PFSK-1 (cell line): ENCODE results near the gene ROMO1.
A peak's percentile ranks its signal among the peaks of the same experiment; 100 is the strongest.

Experiments
- POLR2AphosphoS5 ChIP-seq: IDR thresholded peaks from 2 replicates; pipeline ENCODE4 v1.6.1; 2012; ENCODE audit warnings: low read depth, mild to moderate bottlenecking, control low read depth, low read length, moderate library complexity
- SIN3A ChIP-seq: IDR thresholded peaks from 2 replicates; pipeline ENCODE4 v1.6.1; 2012; ENCODE audit warnings: mild to moderate bottlenecking, low read length, moderate library complexity, borderline replicate concordance; ENCODE audit not compliant: insufficient read depth
- TF ChIP-seq, protein P1 (sequence below), 2 experiments: IDR thresholded peaks; 2 replicates each; pipeline versions ENCODE4 v1.6.1 to v1.8.0; 2011 to 2012; ENCODE audit warnings: low read depth in 2 of 2, low read length in 2 of 2, control low read depth in 1 of 2, inconsistent platforms in 1 of 2, mild to moderate bottlenecking in 1 of 2, moderate library complexity in 1 of 2; ENCODE audit not compliant: insufficient read depth in 1 of 2

DNA sequence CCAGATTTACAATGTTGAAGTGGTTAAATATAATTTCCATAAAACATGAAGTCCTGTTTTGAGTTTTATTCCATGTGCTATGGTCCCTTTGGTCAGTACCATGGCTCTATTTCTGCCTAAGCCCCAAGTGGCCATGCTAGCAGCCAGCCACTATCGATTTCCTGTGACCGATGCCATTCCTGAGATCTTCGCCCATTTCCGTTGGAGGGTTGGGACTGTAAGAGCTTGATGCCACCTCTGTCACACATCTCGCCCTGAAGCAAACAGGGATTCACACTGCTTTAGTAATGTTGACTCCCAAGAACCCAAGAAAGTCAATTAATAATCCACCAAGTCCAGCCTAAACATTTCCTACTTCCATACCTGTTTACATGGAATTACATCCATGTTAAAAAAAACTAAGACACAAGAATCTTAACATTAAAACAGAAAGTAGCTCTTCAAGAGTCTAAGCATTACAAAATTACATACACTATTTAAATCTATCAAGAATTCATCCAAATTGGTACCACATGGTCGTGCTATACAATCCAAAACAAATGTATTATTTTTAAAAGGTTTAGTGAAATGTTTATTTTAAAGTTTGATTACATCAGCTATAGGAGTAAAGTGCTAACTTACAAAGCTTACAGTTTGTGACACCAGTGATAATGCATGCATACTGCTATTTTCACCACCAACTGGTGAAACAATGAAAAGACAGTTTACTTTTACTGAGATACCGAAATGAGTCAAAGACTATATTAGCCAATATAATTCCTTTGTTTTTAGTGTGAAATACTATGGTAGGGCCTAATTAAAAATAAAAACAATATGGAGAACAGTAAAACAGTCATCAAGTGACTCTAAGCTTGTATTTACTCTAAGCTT, 40.3 kb downstream of the ROMO1 start:
- TF ChIP-seq SIN3A (no peak), POLR2AphosphoS5 (peak; percentile 4; the same call in 1 of the 2 replicates)
- TF ChIP-seq, protein P1, sequence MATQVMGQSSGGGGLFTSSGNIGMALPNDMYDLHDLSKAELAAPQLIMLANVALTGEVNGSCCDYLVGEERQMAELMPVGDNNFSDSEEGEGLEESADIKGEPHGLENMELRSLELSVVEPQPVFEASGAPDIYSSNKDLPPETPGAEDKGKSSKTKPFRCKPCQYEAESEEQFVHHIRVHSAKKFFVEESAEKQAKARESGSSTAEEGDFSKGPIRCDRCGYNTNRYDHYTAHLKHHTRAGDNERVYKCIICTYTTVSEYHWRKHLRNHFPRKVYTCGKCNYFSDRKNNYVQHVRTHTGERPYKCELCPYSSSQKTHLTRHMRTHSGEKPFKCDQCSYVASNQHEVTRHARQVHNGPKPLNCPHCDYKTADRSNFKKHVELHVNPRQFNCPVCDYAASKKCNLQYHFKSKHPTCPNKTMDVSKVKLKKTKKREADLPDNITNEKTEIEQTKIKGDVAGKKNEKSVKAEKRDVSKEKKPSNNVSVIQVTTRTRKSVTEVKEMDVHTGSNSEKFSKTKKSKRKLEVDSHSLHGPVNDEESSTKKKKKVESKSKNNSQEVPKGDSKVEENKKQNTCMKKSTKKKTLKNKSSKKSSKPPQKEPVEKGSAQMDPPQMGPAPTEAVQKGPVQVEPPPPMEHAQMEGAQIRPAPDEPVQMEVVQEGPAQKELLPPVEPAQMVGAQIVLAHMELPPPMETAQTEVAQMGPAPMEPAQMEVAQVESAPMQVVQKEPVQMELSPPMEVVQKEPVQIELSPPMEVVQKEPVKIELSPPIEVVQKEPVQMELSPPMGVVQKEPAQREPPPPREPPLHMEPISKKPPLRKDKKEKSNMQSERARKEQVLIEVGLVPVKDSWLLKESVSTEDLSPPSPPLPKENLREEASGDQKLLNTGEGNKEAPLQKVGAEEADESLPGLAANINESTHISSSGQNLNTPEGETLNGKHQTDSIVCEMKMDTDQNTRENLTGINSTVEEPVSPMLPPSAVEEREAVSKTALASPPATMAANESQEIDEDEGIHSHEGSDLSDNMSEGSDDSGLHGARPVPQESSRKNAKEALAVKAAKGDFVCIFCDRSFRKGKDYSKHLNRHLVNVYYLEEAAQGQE (IDR thresholded peaks at IDR 0.05; ENCODE audit: insufficient read depth in 1 of 2, low read depth in 2 of 2, low read length in 2 of 2), result no peak
